AG04450 (cell line): ENCODE results near the gene OSBPL6. TPM values are rescaled to one million over a fixed set of nuclear protein-coding genes. Genes with fewer than 3 reads are reported as not detected.

Experiments used
- CTCF ChIA-PET: fragments of 300-600, 350-600 bp; formaldehyde crosslinking; extraction: SDS; loops from one replicate; lab custom pipeline; 2022; ENCODE audit warnings: antibody characterized with exemption, inconsistent platforms; lab: Charles Lee
- POLR2A ChIA-PET: fragments of 350-600 bp; formaldehyde crosslinking; extraction: SDS; loops from one replicate; lab custom pipeline; 2021; ENCODE audit warnings: antibody characterized with exemption, inconsistent platforms; lab: Yijun Ruan, JAX
- DNase-seq: peaks from one replicate; pipeline ENCODE4 v3.0.0-alpha.2; 2011; ENCODE audit warnings: low read depth, low spot score
- H3K27ac ChIP-seq: one replicate; pipeline ENCODE4 v1.5.1; 2012; ENCODE audit warnings: low read depth, low read length, control low read depth
- H3K27me3 ChIP-seq: one replicate; pipeline ENCODE4 v1.6.0; 2012; ENCODE audit warnings: low read length; ENCODE audit not compliant: control insufficient read depth, insufficient read depth
- H3K4me3 ChIP-seq: 2 replicates; pipeline ENCODE4 v1.5.1; 2011; ENCODE audit warnings: mild to moderate bottlenecking, low read depth, low read length, control low read depth
- H3K9me3 ChIP-seq: 2 replicates; pipeline ENCODE4 v1.5.1; 2012; ENCODE audit warnings: low read length; ENCODE audit not compliant: control insufficient read depth, insufficient read depth
- CTCF ChIP-seq: IDR thresholded peaks from 2 replicates; pipeline ENCODE4 v1.5.1; 2011; ENCODE audit warnings: low read depth, low read length, control low read depth, inconsistent platforms
- polyA plus RNA-seq: library from polyadenylated mRNA; depleted of rRNA; stranded (reverse); fragments of >200 nt; gene quantifications from 2 replicates; pipeline ENCODE4 v1.2.3, GENCODE V29; 2011

OSBPL6 gene
- polyA plus RNA-seq, 1 experiment = 5.0 TPM

GRCh38 chr2:178436662-178437061 lies 242.3 kb downstream of the OSBPL6 start:
- no peak overlapping the region for H3K4me3 ChIP-seq
- H3K27ac ChIP-seq = no peak overlapping the region
- no peak for TF ChIP-seq CTCF
- POLR2A ChIA-PET = no interaction called here
- DNase-seq = no peak
- no peaks in the 10 kb centered on the region for H3K27me3 ChIP-seq
- CTCF ChIA-PET = interaction anchor here (0.6 to 1.9 kb wide), 3 partner anchors 22 to 226 kb away, joined by 3 to 7 read pairs (median 4); no protein-coding TSS in a partner anchor
- no peaks in the 10 kb centered on the region for H3K9me3 ChIP-seq

DNA sequence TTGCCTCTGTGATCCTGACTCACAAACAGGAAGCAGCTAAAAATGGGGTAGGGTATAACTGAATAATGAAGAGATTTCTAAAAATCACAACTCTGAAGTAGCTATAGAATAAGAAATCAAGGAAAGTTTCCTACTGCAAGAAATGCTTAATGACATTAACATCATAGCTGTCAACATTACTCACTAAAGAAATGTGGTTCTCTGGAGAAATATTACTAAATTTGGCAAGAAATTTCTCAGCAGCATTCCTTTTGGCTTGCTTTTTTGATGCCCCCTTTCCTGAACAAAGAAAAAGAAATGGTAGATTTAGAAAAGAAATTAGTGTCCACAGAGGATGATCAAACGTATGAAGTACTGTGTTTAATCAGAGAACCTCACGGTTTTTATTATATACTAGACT lies 247.1 kb downstream of the OSBPL6 start:
- Histone ChIP-seq H3K27me3 (no peaks in the 10 kb centered on the region), H3K4me3 (no peak overlapping the region), H3K9me3 (no peaks in the 10 kb centered on the region), H3K27ac (no peak overlapping the region)
- TF ChIP-seq CTCF = no peak
- DNase-seq = no peak
- POLR2A ChIA-PET = interaction anchor here (0.6 to 0.7 kb wide), 2 partner anchors 10 to 113 kb away, joined by 4 read pairs; partner anchors contain the start of genes PJVK and PRKRA
- CTCF ChIA-PET = interaction anchor here (1.2 to 2.4 kb wide), 3 partner anchors 22 to 329 kb away, joined by 4 to 11 read pairs (median 7); partner anchors contain the start of gene RBM45

GRCh38 chr2:178448968-178449661 lies 254.8 kb downstream of the OSBPL6 start:
- POLR2A ChIA-PET = interaction anchor here (0.6 kb wide), 1 partner anchor 14 kb away, joined by 9 read pairs; no protein-coding TSS in a partner anchor
- DNase-seq = no peak
- Histone ChIP-seq H3K9me3 (no peaks in the 10 kb centered on the region; the same call in 1 of the 2 replicates), H3K27me3 (no peaks in the 10 kb centered on the region), H3K27ac (no peak overlapping the region), H3K4me3 (no peak overlapping the region; the same call in 1 of the 2 replicates)
- CTCF ChIA-PET = interaction anchor here (1.5 to 4.7 kb wide), 4 partner anchors 30 to 337 kb away, joined by 5 to 20 read pairs (median 6); partner anchors contain the start of gene RBM45
- no peak for TF ChIP-seq CTCF

- no peaks in the 10 kb centered on the region for H3K27me3 ChIP-seq
- H3K4me3 ChIP-seq = peak overlapping the region; percentile 86
- CTCF ChIA-PET = interaction anchor here (1.5 to 4.7 kb wide), 4 partner anchors 31 to 338 kb away, joined by 5 to 20 read pairs (median 6); partner anchors contain the start of gene RBM45
- no peaks in the 10 kb centered on the region; the same call in 1 of the 2 replicates for H3K9me3 ChIP-seq
- DNase-seq = no peak
- no peak overlapping the region for H3K27ac ChIP-seq
- no peak for TF ChIP-seq CTCF
- POLR2A ChIA-PET = interaction anchor here (0.6 kb wide), 1 partner anchor 15 kb away, joined by 9 read pairs; no protein-coding TSS in a partner anchor
Measured at GRCh38 chr2:178449700-178450523, 255.6 kb downstream of the OSBPL6 start.
